ENCODE results near the gene DISP2.

DNA sequence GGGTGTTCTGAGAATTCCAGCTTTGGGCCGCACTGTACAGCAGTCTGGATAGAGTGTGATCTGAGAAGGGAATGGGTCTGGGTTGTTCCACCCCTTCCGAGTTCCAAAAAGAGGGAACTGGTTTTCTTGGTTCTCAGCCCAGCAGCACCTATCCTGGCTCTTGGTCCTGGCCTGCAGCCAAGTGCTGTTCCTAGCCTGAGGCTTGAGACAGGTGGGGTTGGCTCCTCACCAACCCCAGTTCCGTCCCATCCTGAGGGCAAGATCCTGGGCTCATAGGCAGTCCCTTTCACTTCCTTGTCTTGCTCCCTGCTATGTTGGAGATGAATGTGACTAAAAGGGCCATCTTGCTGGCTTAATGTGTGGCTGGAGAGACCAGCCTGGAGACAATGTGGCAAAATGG, 62.8 kb downstream of the DISP2 start:
- TF ChIP-seq, protein P1, sequence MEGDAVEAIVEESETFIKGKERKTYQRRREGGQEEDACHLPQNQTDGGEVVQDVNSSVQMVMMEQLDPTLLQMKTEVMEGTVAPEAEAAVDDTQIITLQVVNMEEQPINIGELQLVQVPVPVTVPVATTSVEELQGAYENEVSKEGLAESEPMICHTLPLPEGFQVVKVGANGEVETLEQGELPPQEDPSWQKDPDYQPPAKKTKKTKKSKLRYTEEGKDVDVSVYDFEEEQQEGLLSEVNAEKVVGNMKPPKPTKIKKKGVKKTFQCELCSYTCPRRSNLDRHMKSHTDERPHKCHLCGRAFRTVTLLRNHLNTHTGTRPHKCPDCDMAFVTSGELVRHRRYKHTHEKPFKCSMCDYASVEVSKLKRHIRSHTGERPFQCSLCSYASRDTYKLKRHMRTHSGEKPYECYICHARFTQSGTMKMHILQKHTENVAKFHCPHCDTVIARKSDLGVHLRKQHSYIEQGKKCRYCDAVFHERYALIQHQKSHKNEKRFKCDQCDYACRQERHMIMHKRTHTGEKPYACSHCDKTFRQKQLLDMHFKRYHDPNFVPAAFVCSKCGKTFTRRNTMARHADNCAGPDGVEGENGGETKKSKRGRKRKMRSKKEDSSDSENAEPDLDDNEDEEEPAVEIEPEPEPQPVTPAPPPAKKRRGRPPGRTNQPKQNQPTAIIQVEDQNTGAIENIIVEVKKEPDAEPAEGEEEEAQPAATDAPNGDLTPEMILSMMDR (IDR thresholded peaks at IDR 0.05) = no peak
- peak in 1 of 2 donors; percentile 54 for TF ChIP-seq POLR2A (IDR thresholded peaks at IDR 0.05)
